ENCODE data around the gene COMP. TPM values are rescaled to one million over a fixed set of nuclear protein-coding genes. Genes with fewer than 3 reads are reported as not detected.

COMP gene
- 0.07 TPM in 1 of 2 replicates, not detected in the other for total RNA-seq

DNA sequence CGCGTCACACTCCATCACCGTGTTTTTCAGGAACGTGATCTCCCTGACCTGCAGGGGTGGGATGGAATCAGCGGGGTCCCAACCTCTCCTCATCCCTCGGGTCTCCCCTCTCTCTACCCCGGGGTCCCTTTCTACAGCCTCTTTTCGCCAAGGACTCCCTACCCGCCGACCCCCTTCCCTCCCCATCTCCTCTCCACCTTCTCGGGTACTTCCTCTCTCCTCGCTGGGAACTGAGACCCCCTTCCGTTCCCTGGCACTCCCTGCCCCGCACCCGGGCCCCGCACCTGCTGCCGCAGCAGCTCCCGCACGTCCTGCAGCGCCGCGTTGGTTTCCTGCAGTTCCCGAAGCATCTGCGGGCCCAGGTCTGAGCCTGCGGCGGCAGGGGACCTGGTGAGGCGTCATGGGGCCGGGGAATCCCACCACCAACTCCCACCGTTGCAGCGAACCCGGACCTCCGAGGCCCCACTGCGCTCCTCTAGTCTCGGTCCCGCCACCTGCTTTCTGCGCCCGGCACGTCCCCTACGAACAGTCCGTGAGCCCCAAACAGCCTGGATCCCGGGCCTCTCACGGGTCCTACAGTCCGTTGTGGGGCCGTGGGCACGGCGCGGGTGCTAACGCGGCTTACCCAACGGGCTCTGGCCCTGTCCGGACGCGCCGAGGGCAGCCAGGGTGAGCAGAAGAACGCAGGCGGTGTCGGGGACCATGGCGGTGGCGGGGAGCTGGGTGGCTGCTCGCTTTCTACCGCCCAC lies at the start of gene COMP:
COMP (minus strand) TSS at position 740 of the 749 bp plus-strand sequence; CDS start at position 704, 36 bp downstream.

DNA sequence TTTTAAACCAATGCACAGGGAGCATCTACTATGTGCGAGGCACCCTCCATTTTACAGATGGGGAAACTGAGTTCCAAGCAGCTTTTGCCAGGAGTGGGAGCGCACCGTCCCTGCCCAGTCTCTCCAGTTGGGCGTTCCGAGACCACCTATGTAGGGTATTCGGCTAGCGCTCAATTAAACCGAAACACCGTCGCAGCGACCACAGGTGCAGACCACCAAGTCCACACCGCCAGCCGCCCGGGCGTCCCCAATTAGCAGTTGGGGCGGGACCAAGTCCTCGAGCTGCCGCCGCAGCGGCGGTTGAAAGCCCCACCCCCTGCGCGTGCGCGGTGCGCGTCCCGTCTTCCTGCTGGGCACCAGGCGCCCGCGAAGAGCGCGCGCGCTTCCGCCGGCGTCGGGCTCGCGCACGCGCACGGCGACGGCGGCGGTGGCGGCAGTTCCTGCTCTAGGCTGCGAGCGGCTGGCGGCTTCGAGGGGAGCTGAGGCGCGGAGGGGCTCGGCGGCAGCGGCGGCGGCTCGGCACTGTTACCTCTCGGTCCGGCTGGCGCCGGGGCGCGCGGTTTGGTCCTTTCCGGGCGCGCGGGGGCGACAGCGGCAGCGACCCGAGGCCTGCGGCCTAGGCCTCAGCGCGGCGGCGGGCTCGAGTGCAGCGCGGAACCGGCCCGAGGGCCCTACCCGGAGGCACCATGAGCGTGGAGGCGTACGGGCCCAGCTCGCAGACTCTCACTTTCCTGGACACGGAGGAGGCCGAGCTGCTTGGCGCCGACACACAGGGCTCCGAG lies 40.6 kb upstream of the COMP start, which contains the start of gene UPF1:
UPF1 (plus strand) TSS at position 436 of the 782 bp plus-strand sequence; CDS start at position 687, 251 bp downstream.

Other genes with a start within 250 kb of the COMP start
- 163 and 204 TPM in 2 replicates for gene FKBP8, start 247.7 kb downstream of the COMP start, total RNA-seq
- gene KXD1, start 233.4 kb downstream of the COMP start, total RNA-seq: 47.2 and 53.5 TPM in 2 replicates
- gene UBA52, start 219.4 kb downstream of the COMP start, total RNA-seq: 608 and 661 TPM in 2 replicates
- 22.6 and 27.5 TPM in 2 replicates for gene REX1BD, start 202.5 kb downstream of the COMP start, total RNA-seq
- gene CRLF1, start 184.5 kb downstream of the COMP start, total RNA-seq: 6.5 TPM in 1 of 2 replicates, not detected in the other
- 0.14 and 1.0 TPM in 2 replicates for gene TMEM59L, start 178.4 kb downstream of the COMP start, total RNA-seq
- 6.5 and 10.1 TPM in 2 replicates for gene KLHL26, start 154.3 kb downstream of the COMP start, total RNA-seq
- gene CRTC1, start 107.6 kb downstream of the COMP start, total RNA-seq: 1.0 and 1.9 TPM in 2 replicates
- gene UPF1, start 40.7 kb upstream of the COMP start, total RNA-seq: 83.4 and 110 TPM in 2 replicates
- gene CERS1, start 104.9 kb upstream of the COMP start, total RNA-seq: 0.43 and 0.68 TPM in 2 replicates
- 148 and 267 TPM in 2 replicates for gene COPE, start 128.1 kb upstream of the COMP start, total RNA-seq
- gene DDX49, start 128.4 kb upstream of the COMP start, total RNA-seq: 54.3 and 69.4 TPM in 2 replicates
- gene HOMER3, start 149.9 kb upstream of the COMP start, total RNA-seq: 48.5 and 126 TPM in 2 replicates
- 19.8 and 38.9 TPM in 2 replicates for gene SUGP2, start 242.2 kb upstream of the COMP start, total RNA-seq
- gene ARMC6, start 242.3 kb upstream of the COMP start, total RNA-seq: 44.4 and 60.5 TPM in 2 replicates